ENCODE data around the gene PLOD1.

The PLOD1 gene

GRCh38 chr1:11942280-11942679, 7.8 kb downstream of the PLOD1 start:
- no peak for DNase-seq

- DNase-seq = no peak
Observed at GRCh38 chr1:11943619-11944018, 9.1 kb downstream of the PLOD1 start.

GRCh38 chr1:11944358-11944931, 9.9 kb downstream of the PLOD1 start:
- DNase-seq = no peak

GRCh38 chr1:11946647-11947046, 12.1 kb downstream of the PLOD1 start:
- no peak for DNase-seq

- DNase-seq = no peak
Observed at GRCh38 chr1:11948822-11949458, 14.4 kb downstream of the PLOD1 start.

GRCh38 chr1:11951901-11952300, 17.4 kb downstream of the PLOD1 start:
- DNase-seq = no peak

- DNase-seq = no peak
Observed at GRCh38 chr1:11952455-11953109, 18.1 kb downstream of the PLOD1 start.

GRCh38 chr1:11955221-11955620, 20.7 kb downstream of the PLOD1 start:
- DNase-seq = no peak

GRCh38 chr1:11957398-11957797, 22.9 kb downstream of the PLOD1 start:
- no peak for DNase-seq

GRCh38 chr1:11957897-11958296, 23.4 kb downstream of the PLOD1 start:
- no peak for DNase-seq

- DNase-seq = no peak
Observed at GRCh38 chr1:11960276-11960675, 25.8 kb downstream of the PLOD1 start.

GRCh38 chr1:11960715-11961114, 26.2 kb downstream of the PLOD1 start:
- DNase-seq = no peak

- no peak for DNase-seq
Observed at GRCh38 chr1:11961230-11961629, 26.7 kb downstream of the PLOD1 start.

GRCh38 chr1:11963622-11964021, 29.1 kb downstream of the PLOD1 start:
- no peak for DNase-seq

GRCh38 chr1:11964656-11965055, 30.1 kb downstream of the PLOD1 start:
- DNase-seq = no peak

- no peak for DNase-seq
Observed at GRCh38 chr1:11967028-11967547, 32.6 kb downstream of the PLOD1 start.

- no peak for DNase-seq
Observed at GRCh38 chr1:11970441-11971185, 36.1 kb downstream of the PLOD1 start.

GRCh38 chr1:11977625-11978024, 43.1 kb downstream of the PLOD1 start:
- DNase-seq = no peak

- DNase-seq = no peak
Observed at GRCh38 chr1:11978301-11978700, 43.8 kb downstream of the PLOD1 start.

GRCh38 chr1:11979028-11979850, 44.7 kb downstream of the PLOD1 start:
- no peak for DNase-seq

- peak; percentile 82 for DNase-seq
Observed at GRCh38 chr1:11979851-11980675, 45.5 kb downstream of the PLOD1 start, which contains the start of gene MFN2. Gene MFN2 (plus strand): TSS chr1:11980444. CDS start chr1:11989169, 8,725 bp downstream.

GRCh38 chr1:11980676-11980972, 46.1 kb downstream of the PLOD1 start:
- DNase-seq = no peak
